Measurements from ENCODE around the gene GSKIP. TPM values are rescaled to one million over a fixed set of nuclear protein-coding genes. Genes with fewer than 3 reads are reported as not detected.

GSKIP gene
- total RNA-seq, 2 donors from 2014 or later = 9.3 to 13.2 TPM

DNA sequence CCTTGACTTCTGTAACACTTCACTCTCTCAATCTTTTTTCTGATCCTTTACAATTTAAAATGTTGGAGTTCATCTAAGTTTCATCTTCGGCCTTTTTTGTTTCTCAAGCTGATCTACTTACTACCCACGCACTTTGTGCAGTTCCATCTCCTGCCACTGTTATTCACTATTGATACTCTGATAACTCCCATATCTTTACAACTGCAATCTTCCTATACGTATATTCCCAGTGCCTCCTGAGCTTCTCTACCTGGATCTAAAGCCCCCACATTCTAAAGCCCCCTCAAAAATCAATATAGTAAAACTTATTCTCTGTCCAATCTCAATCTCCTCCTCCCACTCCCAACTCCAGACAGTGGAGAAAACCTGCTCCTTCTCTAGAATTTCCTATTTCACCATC, 6.1 kb upstream of the GSKIP start:
- DNase-seq = no peak
- H3K27ac Mint-ChIP-seq = peak overlapping the region; percentile 84
- no peaks in the 10 kb centered on the region for H3K9me3 ChIP-seq (ENCODE audit: control insufficient read depth, low read length, poor library complexity, severe bottlenecking)
- H3K27me3 Mint-ChIP-seq = no peaks in the 10 kb centered on the region
- peaks cover 5% of the 10 kb centered on the region for H3K36me3 Mint-ChIP-seq (ENCODE audit: low read depth)
- H3K4me3 Mint-ChIP-seq = peak overlapping the region; percentile 63
- H3K4me1 Mint-ChIP-seq = peaks cover 33% of the 10 kb centered on the region
- no peak for ATAC-seq

DNA sequence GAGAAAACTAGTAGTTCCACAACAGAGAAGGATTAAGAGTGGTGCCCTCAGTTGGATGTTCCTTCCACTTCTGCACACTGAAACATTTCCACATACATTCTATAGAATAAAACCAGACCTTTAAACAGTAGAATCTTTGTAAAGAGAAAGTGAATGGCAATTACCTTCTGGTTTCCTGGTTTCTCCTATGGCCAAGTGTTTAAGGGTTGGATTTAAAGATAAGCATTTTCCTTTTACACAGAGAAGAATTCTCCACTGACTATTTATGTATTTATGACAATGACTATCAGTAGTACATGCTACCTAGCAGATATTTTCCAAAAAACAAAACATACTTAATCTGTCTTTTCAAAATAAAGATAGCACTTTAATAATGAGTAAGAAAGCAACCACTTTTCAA, 3.4 kb upstream of the GSKIP start:
- no peak for ATAC-seq
- peaks cover 5% of the 10 kb centered on the region for H3K36me3 Mint-ChIP-seq (ENCODE audit: low read depth)
- no peak overlapping the region for H3K27ac Mint-ChIP-seq

GRCh38 chr14:96362071-96362964, 1.0 kb upstream of the GSKIP start:
- Mint-ChIP-seq H3K4me1 (peaks cover 40% of the 10 kb centered on the region), H3K27ac (peak overlapping the region; percentile 90), H3K4me3 (peak overlapping the region; percentile 92), H3K27me3 (no peaks in the 10 kb centered on the region), H3K36me3 (ENCODE audit: low read depth) (peaks cover under 1% of the 10 kb centered on the region)
- peak; percentile 14 to 38 (median 27) for DNase-seq
- H3K9me3 ChIP-seq (ENCODE audit: control insufficient read depth, low read length, poor library complexity, severe bottlenecking) = no peaks in the 10 kb centered on the region
- peak; percentile 42 for ATAC-seq

More for the DNA sequence above, 3.4 kb upstream of the GSKIP start:
- no peak overlapping the region for H3K4me3 Mint-ChIP-seq
- DNase-seq = no peak
- H3K4me1 Mint-ChIP-seq = peaks cover 43% of the 10 kb centered on the region
- H3K9me3 ChIP-seq (ENCODE audit: control insufficient read depth, low read length, poor library complexity, severe bottlenecking) = no peaks in the 10 kb centered on the region
- no peaks in the 10 kb centered on the region for H3K27me3 Mint-ChIP-seq

DNA sequence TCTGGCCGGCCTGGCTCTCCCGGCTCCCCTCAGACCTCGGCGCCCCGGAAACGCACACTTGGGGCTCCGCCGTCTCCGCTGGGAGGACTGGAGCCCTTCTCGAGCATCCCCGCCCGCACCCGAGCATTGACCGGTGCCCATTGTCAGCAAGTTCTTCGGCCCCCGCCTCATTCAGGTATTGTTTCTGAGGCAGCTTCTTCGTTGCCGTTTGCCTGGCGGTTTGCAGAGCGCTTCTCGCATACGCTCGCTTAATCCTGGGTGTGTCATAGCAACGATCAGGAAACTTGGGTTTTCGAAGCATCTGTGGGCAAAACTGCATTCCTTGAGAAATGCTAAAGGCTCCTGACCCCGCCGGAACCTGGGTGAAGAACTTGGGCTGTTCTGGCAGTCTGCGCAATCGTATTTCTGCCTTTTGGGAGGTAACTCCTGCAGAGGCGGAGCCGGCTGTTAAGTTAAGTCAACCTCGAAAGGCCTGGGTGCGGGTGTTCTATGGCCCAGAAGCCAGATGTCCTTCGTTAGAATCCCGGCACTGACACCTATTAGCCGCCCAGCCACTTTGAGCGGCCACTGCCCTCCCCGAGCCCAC, 518 bp downstream of the GSKIP start:
- Mint-ChIP-seq H3K36me3 (ENCODE audit: low read depth) (peaks cover 2% of the 10 kb centered on the region), H3K4me3 (peak overlapping the region; percentile 92), H3K27ac (peak overlapping the region; percentile 90), H3K4me1 (peaks cover 44% of the 10 kb centered on the region), H3K27me3 (no peaks in the 10 kb centered on the region)
- no peaks in the 10 kb centered on the region for H3K9me3 ChIP-seq (ENCODE audit: control insufficient read depth, low read length, poor library complexity, severe bottlenecking)
- peak in 1 of 3 donors; percentile 18 for DNase-seq
- peak; percentile 21 for ATAC-seq

GRCh38 chr14:96364962-96365361, 1.6 kb downstream of the GSKIP start:
- peak overlapping the region; percentile 92 for H3K4me3 Mint-ChIP-seq
- H3K9me3 ChIP-seq (ENCODE audit: control insufficient read depth, low read length, poor library complexity, severe bottlenecking) = no peaks in the 10 kb centered on the region
- no peak for ATAC-seq
- no peak for DNase-seq
- no peak overlapping the region for H3K27ac Mint-ChIP-seq
- H3K4me1 Mint-ChIP-seq = peaks cover 42% of the 10 kb centered on the region
- no peaks in the 10 kb centered on the region for H3K27me3 Mint-ChIP-seq
- H3K36me3 Mint-ChIP-seq (ENCODE audit: low read depth) = peaks cover 2% of the 10 kb centered on the region

DNA sequence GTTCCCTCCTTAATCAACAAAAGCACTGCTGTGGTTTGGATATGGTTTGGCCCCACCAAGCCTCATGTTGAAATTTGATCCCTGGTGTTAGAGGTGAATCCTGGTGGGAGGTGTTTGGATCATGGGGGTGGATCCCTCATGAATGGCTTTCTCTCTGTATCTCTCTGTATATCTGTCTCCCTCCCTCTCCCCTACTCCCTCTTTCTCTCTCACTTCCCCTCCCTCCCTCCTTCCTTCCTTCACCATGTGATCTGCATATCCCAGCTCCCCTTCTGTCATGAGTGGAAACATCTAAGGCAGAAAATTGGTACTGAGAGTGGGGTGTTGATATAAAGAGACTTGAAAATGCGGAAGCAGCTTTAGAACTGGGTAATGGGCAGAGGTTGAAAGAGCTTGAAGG, 5.2 kb downstream of the GSKIP start:
- H3K4me1 Mint-ChIP-seq = peaks cover 25% of the 10 kb centered on the region
- no peaks in the 10 kb centered on the region for H3K9me3 ChIP-seq (ENCODE audit: control insufficient read depth, low read length, poor library complexity, severe bottlenecking)
- H3K27me3 Mint-ChIP-seq = no peaks in the 10 kb centered on the region
- no peak for ATAC-seq
- H3K4me3 Mint-ChIP-seq = no peak overlapping the region
- H3K27ac Mint-ChIP-seq = no peak overlapping the region
- peaks cover 2% of the 10 kb centered on the region for H3K36me3 Mint-ChIP-seq (ENCODE audit: low read depth)
- no peak for DNase-seq

DNA sequence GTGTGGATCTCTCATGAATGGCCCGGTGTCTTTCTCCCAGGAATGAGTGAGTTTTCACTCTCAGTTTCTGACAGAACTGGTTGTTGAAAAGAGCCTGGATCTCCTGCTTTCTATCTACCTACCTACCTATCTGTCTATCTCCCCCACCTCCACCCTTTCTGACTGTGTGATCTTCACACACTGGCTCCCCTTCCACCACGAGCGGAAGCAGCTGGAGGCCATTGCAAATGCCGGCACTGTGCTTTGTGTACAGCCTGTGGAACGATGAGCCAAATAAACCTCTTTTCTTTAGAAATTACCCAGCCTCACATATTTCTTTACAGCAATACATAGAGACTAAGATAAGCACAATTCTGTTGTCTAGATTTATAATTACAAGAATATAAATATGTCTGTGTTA, 7.2 kb downstream of the GSKIP start:
- DNase-seq (no peak), ATAC-seq (no peak)
- H3K9me3 ChIP-seq (ENCODE audit: control insufficient read depth, low read length, poor library complexity, severe bottlenecking) = no peaks in the 10 kb centered on the region
- no peak overlapping the region for H3K4me3 Mint-ChIP-seq
- H3K36me3 Mint-ChIP-seq (ENCODE audit: low read depth) = peaks cover 2% of the 10 kb centered on the region
- no peak overlapping the region for H3K27ac Mint-ChIP-seq
- H3K4me1 Mint-ChIP-seq = peaks cover 18% of the 10 kb centered on the region
- H3K27me3 Mint-ChIP-seq = no peaks in the 10 kb centered on the region

DNA sequence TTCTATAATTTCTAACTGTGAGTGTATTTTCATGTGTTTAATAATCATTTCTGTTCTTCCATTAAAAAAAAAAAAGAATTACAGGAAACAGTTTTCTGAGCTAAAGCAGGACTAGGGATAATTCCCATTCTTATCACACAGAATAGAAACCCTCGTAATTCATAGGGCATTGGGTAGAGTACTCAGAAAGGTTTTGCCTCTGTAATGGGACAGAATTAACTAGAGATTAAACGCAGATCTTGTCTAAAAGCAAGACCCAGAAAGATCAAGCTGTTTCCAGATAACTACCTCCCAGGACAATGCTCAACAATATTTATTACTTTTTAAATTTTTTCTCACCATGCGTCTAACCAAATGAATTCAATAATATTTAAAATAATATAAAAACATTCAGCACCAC, 10.2 kb downstream of the GSKIP start:
- DNase-seq (no peak), ATAC-seq (no peak)
- Mint-ChIP-seq H3K27me3 (no peaks in the 10 kb centered on the region), H3K4me1 (peaks cover 19% of the 10 kb centered on the region), H3K27ac (no peak overlapping the region), H3K36me3 (ENCODE audit: low read depth) (peaks cover 2% of the 10 kb centered on the region), H3K4me3 (no peak overlapping the region)
- H3K9me3 ChIP-seq (ENCODE audit: control insufficient read depth, low read length, poor library complexity, severe bottlenecking) = no peaks in the 10 kb centered on the region

DNA sequence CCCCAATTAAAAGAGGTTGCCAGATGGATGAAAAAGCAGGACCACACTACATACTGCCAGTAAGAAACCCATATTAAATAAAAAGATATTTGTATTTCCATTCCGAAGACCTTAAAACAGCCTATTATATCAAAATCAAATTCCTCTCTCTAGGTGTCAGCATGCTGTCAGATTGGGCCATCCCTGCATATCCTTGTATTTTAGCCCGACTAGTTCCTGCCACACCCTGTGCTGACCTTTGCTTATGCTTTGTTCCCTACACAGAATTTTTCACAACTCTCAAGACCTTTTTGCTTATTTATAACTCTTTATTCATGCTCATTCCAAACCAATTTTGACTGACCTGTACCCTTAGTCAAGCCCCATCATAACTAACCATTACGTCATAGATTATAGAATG, 12.8 kb downstream of the GSKIP start:
- Mint-ChIP-seq H3K4me1 (peaks cover 10% of the 10 kb centered on the region), H3K36me3 (ENCODE audit: low read depth) (no peaks in the 10 kb centered on the region), H3K27me3 (no peaks in the 10 kb centered on the region), H3K4me3 (no peak overlapping the region), H3K27ac (no peak overlapping the region)
- H3K9me3 ChIP-seq (ENCODE audit: control insufficient read depth, low read length, poor library complexity, severe bottlenecking) = no peaks in the 10 kb centered on the region
- ATAC-seq = no peak
- no peak for DNase-seq

DNA sequence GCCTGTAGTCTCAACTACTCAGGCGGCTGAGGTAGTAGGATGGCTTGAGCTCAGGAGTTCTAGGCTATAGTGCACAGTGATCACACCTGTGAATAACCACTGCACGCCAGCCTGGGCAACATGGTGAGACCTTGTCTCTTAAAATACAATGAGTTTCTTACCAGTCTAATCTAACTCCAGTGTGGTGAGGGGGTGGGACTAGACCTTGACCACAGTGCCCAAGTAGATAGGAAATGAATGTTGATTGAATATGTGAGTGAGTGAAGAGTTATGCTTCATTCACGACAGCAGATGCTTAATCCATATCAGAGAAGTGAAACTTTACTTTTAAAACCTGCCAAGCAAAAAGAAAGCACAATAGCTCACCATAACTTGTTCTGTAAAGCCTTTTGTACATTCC, 17.4 kb downstream of the GSKIP start:
- no peak for ATAC-seq
- no peaks in the 10 kb centered on the region for H3K9me3 ChIP-seq (ENCODE audit: control insufficient read depth, low read length, poor library complexity, severe bottlenecking)
- no peaks in the 10 kb centered on the region for H3K36me3 Mint-ChIP-seq (ENCODE audit: low read depth)
- no peak overlapping the region for H3K27ac Mint-ChIP-seq
- H3K27me3 Mint-ChIP-seq = no peaks in the 10 kb centered on the region
- DNase-seq = no peak
- peaks cover 3% of the 10 kb centered on the region for H3K4me1 Mint-ChIP-seq
- H3K4me3 Mint-ChIP-seq = no peak overlapping the region

- no peak overlapping the region for H3K27ac Mint-ChIP-seq
- H3K27me3 Mint-ChIP-seq = no peaks in the 10 kb centered on the region
- no peaks in the 10 kb centered on the region for H3K4me1 Mint-ChIP-seq
- no peaks in the 10 kb centered on the region for H3K9me3 ChIP-seq (ENCODE audit: control insufficient read depth, low read length, poor library complexity, severe bottlenecking)
- H3K36me3 Mint-ChIP-seq (ENCODE audit: low read depth) = no peaks in the 10 kb centered on the region
- ATAC-seq (no peak), DNase-seq (no peak)
- H3K4me3 Mint-ChIP-seq = no peak overlapping the region
Measured at GRCh38 chr14:96383445-96383844, 20.1 kb downstream of the GSKIP start.

- Mint-ChIP-seq H3K27ac (no peak overlapping the region), H3K27me3 (no peaks in the 10 kb centered on the region), H3K4me3 (no peak overlapping the region), H3K4me1 (no peaks in the 10 kb centered on the region), H3K36me3 (ENCODE audit: low read depth) (no peaks in the 10 kb centered on the region)
- ATAC-seq (no peak), DNase-seq (no peak)
- H3K9me3 ChIP-seq (ENCODE audit: control insufficient read depth, low read length, poor library complexity, severe bottlenecking) = no peaks in the 10 kb centered on the region
Measured at GRCh38 chr14:96384053-96384452, 20.7 kb downstream of the GSKIP start.

GRCh38 chr14:96384740-96385139, 21.4 kb downstream of the GSKIP start:
- Mint-ChIP-seq H3K4me3 (no peak overlapping the region), H3K36me3 (ENCODE audit: low read depth) (no peaks in the 10 kb centered on the region)
- no peak for ATAC-seq

DNA sequence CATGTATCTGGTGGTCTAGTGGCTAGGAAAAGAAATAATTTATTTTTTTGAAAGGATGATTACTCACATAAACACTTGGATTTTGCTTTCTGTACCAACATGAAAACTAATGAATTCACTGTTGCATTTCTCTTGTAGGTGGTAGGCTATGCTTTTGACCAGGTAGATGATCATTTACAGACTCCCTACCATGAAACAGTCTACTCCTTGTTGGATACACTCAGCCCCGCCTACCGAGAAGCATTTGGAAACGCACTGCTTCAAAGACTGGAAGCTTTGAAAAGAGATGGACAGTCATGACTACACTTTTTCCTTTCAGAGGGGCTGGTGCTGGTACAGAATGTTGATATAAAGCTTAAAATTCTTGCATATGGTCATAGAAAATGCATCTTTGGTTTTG, 22.1 kb downstream of the GSKIP start:
- DNase-seq = no peak
- no peak overlapping the region for H3K27ac Mint-ChIP-seq
- H3K4me3 Mint-ChIP-seq = no peak overlapping the region
- H3K36me3 Mint-ChIP-seq (ENCODE audit: low read depth) = no peaks in the 10 kb centered on the region
- no peaks in the 10 kb centered on the region for H3K27me3 Mint-ChIP-seq
- H3K4me1 Mint-ChIP-seq = no peaks in the 10 kb centered on the region
- H3K9me3 ChIP-seq (ENCODE audit: control insufficient read depth, low read length, poor library complexity, severe bottlenecking) = no peaks in the 10 kb centered on the region
- ATAC-seq = no peak

More at GRCh38 chr14:96384740-96385139, 21.4 kb downstream of the GSKIP start:
- Mint-ChIP-seq H3K27ac (no peak overlapping the region), H3K4me1 (no peaks in the 10 kb centered on the region), H3K27me3 (no peaks in the 10 kb centered on the region)
- H3K9me3 ChIP-seq (ENCODE audit: control insufficient read depth, low read length, poor library complexity, severe bottlenecking) = no peaks in the 10 kb centered on the region
- DNase-seq = no peak

All from T-helper 17 cell (primary cell).